Stimulated activated CD8-positive, alpha-beta memory T cell treated with anti-CD3 and anti-CD28 coated beads, Interleukin-15, amount 100 ng/mL, for 48 hours (primary cell): Measurements from ENCODE around the gene GPR153.

Source experiments
- DNase-seq, 2 donors: peaks; one replicate each; pipeline ENCODE4 v3.0.0-alpha.2; 2020; ENCODE audit warnings: low read depth in 2 of 2

GPR153 gene

GRCh38 chr1:6287029-6287428 lies 26.1 kb upstream of the GPR153 start:
- no peak for DNase-seq

DNA sequence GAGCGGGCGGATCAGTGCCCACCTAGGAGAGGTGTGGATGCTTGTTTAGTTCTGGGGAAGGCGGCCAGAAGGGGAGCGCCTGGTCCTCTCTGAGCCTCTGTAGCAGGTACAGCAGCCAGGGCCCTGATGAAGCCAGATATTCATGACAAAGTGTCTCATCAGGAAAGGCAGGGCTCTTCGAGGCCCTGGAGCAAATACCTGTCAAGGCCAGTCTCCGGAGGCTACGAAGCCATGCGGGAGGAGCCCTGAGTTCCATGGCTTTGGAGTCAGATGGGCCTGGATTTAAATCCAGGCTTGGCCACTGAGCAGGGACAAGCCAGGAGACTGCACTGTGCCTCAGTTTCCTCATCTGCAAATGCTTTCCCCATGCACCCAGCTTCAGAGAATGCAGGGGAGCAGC lies 25.4 kb upstream of the GPR153 start:
- no peak for DNase-seq

DNA sequence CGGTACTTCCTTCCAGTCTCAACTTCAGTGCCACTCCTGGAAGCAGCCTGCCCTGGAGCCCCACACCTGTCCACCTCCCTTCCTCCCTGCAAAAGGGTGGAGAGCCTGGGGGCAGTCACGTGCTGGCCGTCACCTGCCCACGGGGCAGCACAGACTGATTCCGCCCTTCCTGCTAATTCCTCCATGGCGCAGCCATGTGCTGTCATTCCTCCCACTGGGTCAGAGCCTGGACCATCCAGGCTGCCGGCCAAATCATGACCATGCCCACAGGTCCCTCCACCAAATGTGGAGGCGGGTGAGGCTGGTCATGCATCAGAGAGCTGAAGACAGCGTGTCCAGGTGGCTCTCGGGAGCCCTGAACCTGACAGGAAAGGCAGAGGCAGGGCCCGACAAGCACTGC lies 24.4 kb upstream of the GPR153 start:
- no peak for DNase-seq

DNA sequence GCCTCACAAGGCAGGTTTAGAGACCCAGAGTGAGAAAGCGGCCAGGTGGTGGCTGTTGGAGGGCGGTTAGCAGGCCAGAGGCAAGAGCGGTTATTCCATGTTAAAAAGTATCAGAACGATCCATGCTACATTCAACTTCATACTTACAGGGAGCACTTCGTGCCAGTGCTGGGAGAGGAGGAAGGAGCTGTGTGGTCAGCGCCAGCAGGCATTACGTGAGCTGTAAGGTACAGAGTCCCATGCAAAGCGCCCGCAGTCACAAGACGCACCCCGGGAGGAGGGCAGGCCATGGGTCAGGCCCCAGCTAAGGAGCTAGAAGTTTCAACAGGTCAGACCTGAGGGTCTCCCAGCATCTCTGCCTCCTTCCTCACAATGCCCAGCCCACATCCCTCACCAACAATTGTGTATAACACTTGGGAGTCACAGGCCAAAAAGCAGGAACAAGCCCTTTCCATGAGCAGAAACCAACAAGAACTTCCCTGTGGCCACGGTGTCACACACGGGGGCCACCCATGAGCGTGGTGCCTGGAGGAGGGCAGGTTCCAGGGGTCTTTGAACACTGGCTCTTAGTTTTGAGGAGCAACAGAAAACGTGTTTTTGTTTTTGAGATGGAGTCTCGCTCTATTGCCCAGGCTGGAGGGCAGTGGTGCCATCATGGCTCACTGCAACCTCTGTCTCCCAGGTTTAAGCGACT lies 21.8 kb upstream of the GPR153 start:
- DNase-seq: no peak

GRCh38 chr1:6281511-6282402 lies 20.9 kb upstream of the GPR153 start:
- DNase-seq: no peak

GRCh38 chr1:6280761-6281451 lies 20.0 kb upstream of the GPR153 start:
- DNase-seq: no peak

DNA sequence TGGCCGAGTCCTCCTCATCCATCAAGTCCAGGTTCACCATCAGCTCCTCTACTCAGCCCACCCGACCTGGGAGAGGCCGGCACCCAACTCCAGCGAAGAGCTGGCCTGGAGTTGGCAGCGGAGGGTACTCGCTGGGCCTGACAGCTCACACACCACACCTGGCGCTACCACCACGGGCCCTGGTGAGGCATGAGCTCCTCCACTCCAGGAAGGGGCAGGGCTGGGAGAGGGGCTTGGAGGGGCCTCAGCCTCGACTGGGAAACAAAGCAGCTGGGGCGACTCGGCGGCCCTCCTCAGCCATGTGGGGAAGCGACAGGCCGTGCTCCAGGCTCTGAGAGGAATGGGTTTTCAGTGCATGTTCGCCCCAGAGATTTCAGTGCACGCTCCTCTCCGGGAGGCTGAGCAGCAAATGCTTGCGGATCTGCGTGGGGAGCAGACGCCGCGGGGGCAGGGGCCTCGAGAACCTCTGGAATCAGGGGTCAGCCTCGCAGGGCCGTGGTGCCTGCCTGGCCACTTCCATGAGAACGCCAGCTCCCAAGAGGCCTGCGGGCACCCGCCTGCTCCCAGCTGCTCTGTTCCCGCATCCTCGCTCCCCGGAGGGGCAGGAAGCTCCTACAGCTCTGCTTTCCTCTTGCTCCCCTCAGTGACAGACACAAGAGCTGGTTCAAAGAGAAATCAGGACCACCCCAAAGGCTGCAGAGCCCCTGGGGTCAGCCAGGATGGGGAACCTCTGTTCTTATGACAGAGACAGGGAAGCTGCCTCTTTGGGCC lies 18.9 kb upstream of the GPR153 start:
- no peak for DNase-seq

DNA sequence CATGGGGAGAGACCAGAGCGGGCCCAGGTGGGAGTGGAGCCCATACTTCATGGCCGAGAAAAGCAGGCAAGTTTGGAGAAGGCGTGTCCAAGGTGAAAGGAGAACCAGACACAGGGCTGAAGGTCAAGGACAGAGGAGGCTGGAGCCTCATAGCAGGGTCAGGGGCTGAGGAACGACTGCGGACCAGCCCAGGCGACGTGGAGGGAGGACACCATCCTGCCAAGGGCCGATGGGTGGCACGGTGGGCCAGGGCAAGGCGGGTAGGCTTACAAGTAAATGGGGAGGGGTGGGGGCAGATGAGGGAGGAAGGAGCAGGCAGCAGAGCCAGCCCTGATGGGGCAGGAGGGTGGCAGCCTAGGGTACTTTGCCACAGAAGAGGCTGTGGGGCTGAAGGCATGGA lies 18.2 kb upstream of the GPR153 start:
- no peak for DNase-seq

GRCh38 chr1:6278263-6278662 lies 17.4 kb upstream of the GPR153 start:
- no peak for DNase-seq

DNA sequence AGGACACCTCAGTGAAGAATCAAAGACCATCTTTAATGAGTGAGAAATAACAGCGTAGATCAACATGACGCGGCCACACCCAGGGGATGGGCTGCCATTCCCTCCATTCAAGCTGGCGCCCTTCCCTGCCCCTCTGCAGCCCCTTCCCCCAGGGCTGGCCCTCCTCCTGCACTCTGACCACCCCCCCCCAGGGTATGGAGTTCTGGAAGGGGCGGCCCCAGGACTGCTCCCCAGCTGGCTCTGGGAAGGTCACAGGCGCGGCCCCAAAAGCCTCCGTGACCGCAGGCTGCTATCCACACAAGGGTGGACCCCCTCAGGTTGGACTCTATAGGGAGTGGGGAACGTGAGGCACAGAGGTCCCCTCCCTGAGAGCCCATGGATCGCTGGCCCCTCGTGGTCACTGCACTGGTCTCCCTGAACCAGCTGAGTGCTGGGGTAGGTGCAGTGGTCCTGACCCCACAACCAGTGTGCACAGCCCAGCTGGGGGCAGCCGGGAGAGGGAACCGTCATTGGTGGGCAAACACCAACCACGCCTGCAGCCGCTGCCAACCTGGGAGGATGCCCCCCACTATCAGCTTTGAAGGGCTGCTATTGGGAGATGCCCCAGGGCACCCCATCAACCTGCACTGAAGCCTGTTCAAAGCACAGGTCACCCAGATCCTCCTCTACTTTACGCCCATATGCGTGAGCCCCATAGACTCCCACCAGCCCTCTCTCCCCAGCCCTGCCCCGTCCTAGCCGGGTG lies 16.1 kb upstream of the GPR153 start:
- DNase-seq: no peak

DNA sequence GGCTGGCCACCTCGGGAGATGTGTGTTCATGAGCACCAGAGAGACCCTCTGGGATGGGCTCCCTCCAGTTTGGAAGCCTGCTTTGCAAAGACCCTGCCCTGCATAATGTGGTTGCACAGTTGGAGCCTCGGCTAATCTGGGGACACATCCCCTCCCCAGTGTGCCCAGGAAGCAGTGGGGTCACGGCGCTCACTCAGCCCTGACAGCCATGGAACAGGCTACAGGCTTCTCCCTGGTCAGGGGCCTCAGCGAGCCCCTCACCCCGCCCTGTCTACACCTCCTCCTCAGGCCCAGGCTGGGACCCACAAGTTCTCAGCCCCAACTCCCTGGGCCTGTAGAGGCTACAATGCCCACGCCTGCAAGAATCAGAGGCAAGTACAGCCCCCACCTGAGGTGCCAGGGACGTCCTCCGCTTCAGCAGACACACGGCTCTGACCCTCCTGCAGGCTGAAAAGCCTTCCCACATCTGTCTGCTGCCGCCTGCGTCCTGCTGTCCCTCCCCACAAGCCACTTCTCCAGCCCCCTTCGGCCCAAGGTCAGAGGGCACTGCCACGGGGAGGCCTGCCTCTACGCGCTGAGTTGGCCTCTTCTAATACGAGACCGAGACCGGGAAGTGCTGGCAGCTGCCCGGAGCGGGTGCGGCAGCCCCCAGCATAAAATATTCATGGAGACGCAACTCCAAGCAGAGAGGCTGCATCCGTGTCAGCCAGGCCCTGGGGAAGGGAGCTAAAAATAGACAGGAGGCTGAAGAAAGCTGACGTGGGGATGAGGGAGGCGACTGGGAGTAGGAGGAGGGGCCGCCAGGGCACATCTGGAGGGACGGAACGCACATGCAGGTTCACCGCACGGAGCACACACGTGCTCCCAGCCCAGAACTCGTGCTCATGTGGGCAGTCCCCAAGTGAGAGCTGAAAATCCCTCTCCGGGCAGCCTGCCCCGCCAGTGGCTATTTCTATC lies 15.2 kb upstream of the GPR153 start:
- DNase-seq: no peak

GRCh38 chr1:6274622-6275139 lies 13.8 kb upstream of the GPR153 start:
- DNase-seq: no peak

DNA sequence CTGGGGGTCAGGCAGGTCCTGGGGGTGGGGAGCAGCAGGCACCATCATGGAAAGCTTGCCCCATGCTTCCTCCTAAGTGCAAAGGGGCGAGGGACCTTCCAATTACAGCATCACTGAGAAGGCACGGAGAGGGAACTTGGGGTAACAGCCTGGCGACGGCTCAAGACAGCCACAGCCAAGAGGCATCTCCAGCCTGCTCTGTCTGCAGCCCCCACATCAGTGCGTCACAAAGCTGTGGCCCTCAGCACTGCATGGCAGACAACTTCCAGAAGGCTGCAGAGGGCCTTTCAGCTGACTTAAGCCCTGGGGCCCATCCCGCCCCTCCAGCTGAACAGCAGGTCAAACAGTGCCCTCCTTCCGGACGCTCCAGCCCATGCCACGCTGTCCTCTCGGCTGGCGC lies 13.2 kb upstream of the GPR153 start:
- no peak for DNase-seq

DNA sequence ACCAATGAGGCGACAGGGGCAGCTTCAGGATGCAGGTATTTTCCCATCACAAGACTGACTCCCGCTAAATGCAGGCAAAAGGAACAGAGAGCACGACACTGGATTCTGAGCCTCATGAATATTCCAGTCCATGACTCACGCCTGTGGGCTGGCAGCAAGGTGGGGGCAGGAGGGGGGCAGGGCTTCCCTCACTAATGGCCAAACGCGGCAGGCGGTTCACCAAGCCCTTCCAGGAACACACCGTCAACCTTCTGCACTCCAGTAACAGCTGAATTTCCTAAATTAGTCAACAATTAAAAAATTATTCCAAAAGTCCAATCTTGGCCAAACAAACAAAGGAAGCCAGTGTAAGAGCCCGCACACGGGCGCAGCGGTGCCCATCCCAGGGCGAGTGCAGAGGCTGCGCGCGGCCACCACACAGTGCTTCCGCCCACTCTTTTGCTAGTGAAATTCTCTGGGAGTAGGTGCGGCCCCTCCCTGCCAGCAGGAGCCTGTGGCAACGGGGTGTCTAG lies 12.5 kb upstream of the GPR153 start:
- DNase-seq: no peak

DNA sequence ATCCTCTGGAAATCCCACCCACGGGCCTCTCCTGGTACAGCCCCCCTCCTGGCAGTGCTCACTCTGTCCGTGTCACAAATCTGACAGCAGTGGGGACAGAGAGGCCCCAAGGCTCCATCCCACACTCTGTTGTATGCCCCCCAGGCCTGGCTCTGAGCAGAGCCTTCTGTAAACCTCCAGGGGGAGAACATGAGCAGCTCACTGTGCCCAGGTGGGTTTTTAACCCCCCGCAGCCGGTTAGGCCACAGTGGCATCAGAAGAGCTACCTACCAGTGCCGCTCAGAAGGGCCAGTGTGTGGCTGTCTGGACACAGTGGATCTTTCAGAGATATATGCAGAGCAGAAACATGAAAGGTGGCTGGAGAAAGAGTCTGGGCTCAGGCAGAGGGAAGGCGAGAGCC lies 12.0 kb upstream of the GPR153 start:
- DNase-seq: no peak

DNA sequence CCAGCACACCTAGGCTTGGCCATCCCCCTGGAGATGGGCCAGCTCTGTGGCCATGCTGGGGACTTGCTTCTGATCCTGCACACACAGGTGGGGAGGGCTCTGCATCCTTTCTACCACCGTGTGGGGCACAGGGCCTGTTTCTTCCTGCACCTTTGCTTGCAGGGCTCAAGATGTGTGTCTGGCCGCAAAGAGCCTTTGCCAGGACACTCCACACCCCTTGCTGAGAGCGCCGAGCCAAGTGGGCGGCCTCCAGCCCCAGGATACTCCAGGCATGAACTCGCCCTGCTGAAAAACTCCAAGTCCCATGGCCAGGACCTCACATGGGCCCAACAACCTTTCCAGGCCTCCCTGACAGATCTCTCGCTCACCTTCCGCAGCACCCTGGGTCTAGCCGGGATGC lies 11.6 kb upstream of the GPR153 start:
- no peak for DNase-seq

DNA sequence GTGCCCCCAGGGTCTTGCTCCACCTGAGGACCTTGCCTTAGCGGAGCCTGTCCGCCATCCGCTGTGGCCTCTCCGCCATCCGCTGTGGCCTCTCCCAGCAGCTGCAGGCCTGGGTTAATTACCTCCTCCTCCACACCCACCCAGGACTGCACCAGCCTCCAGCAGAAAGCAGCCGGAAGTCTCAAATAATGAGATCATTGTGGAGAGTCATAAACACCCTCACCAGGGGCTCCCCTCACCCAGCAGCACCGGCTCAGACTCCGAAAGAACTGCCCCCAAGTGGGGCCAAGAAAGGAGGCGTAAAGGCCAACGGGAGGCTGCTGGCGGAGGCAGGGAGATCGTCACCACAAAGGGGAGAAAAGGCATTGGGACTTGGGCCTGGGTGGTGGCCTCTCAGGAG lies 10.7 kb upstream of the GPR153 start:
- DNase-seq: no peak

- no peak for DNase-seq
Observed at GRCh38 chr1:6271006-6271405, 10.1 kb upstream of the GPR153 start.

DNA sequence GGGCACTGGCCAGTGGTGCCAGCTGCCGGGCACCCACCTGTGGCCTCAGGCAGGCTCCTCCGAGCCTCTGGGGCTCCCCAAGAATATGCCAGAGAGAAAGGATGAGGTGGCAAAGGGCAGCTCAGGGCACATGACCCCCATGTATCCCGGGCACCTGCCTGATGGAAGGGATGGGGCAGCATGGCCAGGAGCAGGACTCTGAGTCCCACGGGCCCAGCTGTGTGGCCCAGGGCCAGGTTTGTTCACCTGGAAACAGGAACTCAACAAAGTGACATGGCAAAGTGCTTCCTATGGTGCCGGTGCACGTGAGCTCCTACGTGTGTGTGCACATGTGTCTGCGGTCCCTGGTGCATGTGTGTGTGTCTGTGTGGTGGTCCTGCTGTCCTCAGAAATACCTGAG lies 9.5 kb upstream of the GPR153 start:
- DNase-seq: no peak
